ENCODE results near the gene ADGRB2. TPM values are rescaled to one million over a fixed set of nuclear protein-coding genes. Genes with fewer than 3 reads are reported as not detected.

Gene ADGRB2
- polyA plus RNA-seq, 3 donors = not detected

GRCh38 chr1:31805318-31805717, 41.2 kb upstream of the ADGRB2 start:
- H3K4me1 Mint-ChIP-seq = peaks cover 13% of the 10 kb centered on the region
- no peak for DNase-seq

DNA sequence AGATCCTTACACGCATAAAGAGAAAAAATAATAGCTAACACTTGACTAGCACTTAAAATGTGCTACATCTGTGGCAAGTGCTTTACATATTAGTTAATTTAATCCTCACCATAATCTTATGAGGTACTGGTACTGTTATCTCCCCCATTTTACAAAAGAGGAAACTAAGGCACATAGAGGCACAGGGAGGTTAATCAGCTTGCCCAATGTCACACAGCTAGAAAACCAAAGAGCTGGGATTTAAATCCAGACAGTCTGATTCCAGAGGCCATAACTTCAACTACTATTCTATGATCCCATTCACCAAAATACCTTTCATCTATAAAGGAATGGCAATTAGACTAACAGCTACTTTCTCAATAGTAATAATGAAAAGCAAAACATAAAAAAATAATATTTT, 40.0 kb upstream of the ADGRB2 start:
- no peak overlapping the region for H3K4me3 ChIP-seq (replicated peaks in 1 of 3; ENCODE audit: low read depth in 2 of 3, low read length in 3 of 3)
- TF ChIP-seq CTCF (IDR thresholded peaks at IDR 0.05) = no peak
- Mint-ChIP-seq H3K27ac (no peak overlapping the region), H3K27me3 (ENCODE audit: low read depth in 3 of 3) (peaks cover 12 to 27% (median 15%) of the 10 kb centered on the region in 3 donors), H3K4me1 (peaks cover 13% of the 10 kb centered on the region), H3K9me3 (peaks cover 0 to 2% (median 0%) of the 10 kb centered on the region in 7 donors), H3K4me3 (no peak overlapping the region), H3K36me3 (no peaks in the 10 kb centered on the region)
- H2AFZ ChIP-seq (ENCODE audit: insufficient read depth, low read depth, low read length, poor library complexity, severe bottlenecking) = no peak overlapping the region
- no CpG with 5 or more reads among the region's 1 CpG for WGBS (ENCODE audit: insufficient coverage)
- no peaks in the 10 kb centered on the region for H3K27me3 ChIP-seq (ENCODE audit: control insufficient read depth in 2 of 2, insufficient read depth in 2 of 2, low read length in 2 of 2)
- H3K4me1 ChIP-seq (ENCODE audit: control insufficient read depth in 1 of 2, insufficient read depth in 2 of 2, low read length in 2 of 2) = peaks cover 6 to 8% of the 10 kb centered on the region in 2 donors
- no peak overlapping the region for H3K9ac ChIP-seq (ENCODE audit: insufficient read depth, low read length, poor library complexity, severe bottlenecking)
- no peaks in the 10 kb centered on the region for H3K79me2 ChIP-seq (ENCODE audit: insufficient read depth, low read length)
- no peak for DNase-seq
- H3K36me3 ChIP-seq (replicated peaks in 1 of 2; ENCODE audit: control insufficient read depth in 1 of 2, insufficient read depth in 2 of 2, low read length in 2 of 2) = no peaks in the 10 kb centered on the region
- no peaks in the 10 kb centered on the region for H3K9me3 ChIP-seq (replicated peaks in 1 of 2; ENCODE audit: control insufficient read depth in 1 of 2, insufficient read depth in 1 of 2, low read length in 2 of 2)
- H4K20me1 ChIP-seq (ENCODE audit: insufficient read depth, low read length) = no peaks in the 10 kb centered on the region
- no peak overlapping the region for H3K4me2 ChIP-seq (replicated peaks; ENCODE audit: extremely low read depth, low read length, poor library complexity, severe bottlenecking)
- intact Hi-C loops (cut with micrococcal nuclease) = no loop called here
- no peak overlapping the region for H3K27ac ChIP-seq (ENCODE audit: low read depth in 1 of 2, low read length in 2 of 2)

More at GRCh38 chr1:31805318-31805717, 41.2 kb upstream of the ADGRB2 start:
- H2AFZ ChIP-seq (ENCODE audit: insufficient read depth, low read depth, low read length, poor library complexity, severe bottlenecking) = no peak overlapping the region
- H3K4me3 ChIP-seq (replicated peaks in 1 of 3; ENCODE audit: low read depth in 2 of 3, low read length in 3 of 3) = no peak overlapping the region
- no peaks in the 10 kb centered on the region for H3K36me3 ChIP-seq (replicated peaks in 1 of 2; ENCODE audit: control insufficient read depth in 1 of 2, insufficient read depth in 2 of 2, low read length in 2 of 2)
- H3K4me1 ChIP-seq (ENCODE audit: control insufficient read depth in 1 of 2, insufficient read depth in 2 of 2, low read length in 2 of 2) = peaks cover 6 to 8% of the 10 kb centered on the region in 2 donors
- no peak overlapping the region for H3K9ac ChIP-seq (ENCODE audit: insufficient read depth, low read length, poor library complexity, severe bottlenecking)
- intact Hi-C loops (cut with micrococcal nuclease) = no loop called here
- no peaks in the 10 kb centered on the region for H3K9me3 Mint-ChIP-seq
- no peaks in the 10 kb centered on the region for H3K27me3 ChIP-seq (ENCODE audit: control insufficient read depth in 2 of 2, insufficient read depth in 2 of 2, low read length in 2 of 2)
- peaks cover 15 to 28% (median 15%) of the 10 kb centered on the region in 3 donors for H3K27me3 Mint-ChIP-seq (ENCODE audit: low read depth in 3 of 3)
- no peaks in the 10 kb centered on the region for H3K79me2 ChIP-seq (ENCODE audit: insufficient read depth, low read length)
- TF ChIP-seq CTCF (IDR thresholded peaks at IDR 0.05) = no peak
- peak overlapping the region in 1 of 2 donors; percentile 7 for H3K4me3 Mint-ChIP-seq
- peak overlapping the region in 1 of 7 donors; percentile 13 for H3K27ac Mint-ChIP-seq
- no peak overlapping the region for H3K4me2 ChIP-seq (replicated peaks; ENCODE audit: extremely low read depth, low read length, poor library complexity, severe bottlenecking)
- no peak overlapping the region for H3K27ac ChIP-seq (ENCODE audit: low read depth in 1 of 2, low read length in 2 of 2)
- WGBS (ENCODE audit: insufficient coverage) = 96% methylated on average over 3 of the region's 6 CpGs
- H3K9me3 ChIP-seq (replicated peaks in 1 of 2; ENCODE audit: control insufficient read depth in 1 of 2, insufficient read depth in 1 of 2, low read length in 2 of 2) = no peaks in the 10 kb centered on the region
- no peaks in the 10 kb centered on the region for H3K36me3 Mint-ChIP-seq
- H4K20me1 ChIP-seq (ENCODE audit: insufficient read depth, low read length) = no peaks in the 10 kb centered on the region

All from CD14-positive monocyte (primary cell).